HCT116 (cell line): Measurements from ENCODE around the gene UQCRHL.

Source experiments
- EZH2 ChIP-seq: fragments of 200-600 bp; sonication (generic); IDR thresholded peaks from 2 replicates; pipeline ENCODE4 v1.6.1; 2017; ENCODE audit warnings: antibody characterized with exemption, mixed run types
- POLR2A ChIP-seq: IDR thresholded peaks from 2 replicates; pipeline ENCODE4 v1.7.0; 2011; ENCODE audit warnings: borderline replicate concordance; ENCODE audit not compliant: insufficient read depth, insufficient read length; ENCODE audit errors: extremely low read depth
- POLR2AphosphoS5 ChIP-seq: IDR thresholded peaks from 2 replicates; pipeline ENCODE4 v1.6.1; 2011; ENCODE audit warnings: mild to moderate bottlenecking, low read depth, low read length, moderate library complexity
- RAD21 ChIP-seq: IDR thresholded peaks from 2 replicates; pipeline ENCODE4 v1.6.1; 2012; ENCODE audit warnings: low read depth, mild to moderate bottlenecking
- YY1 ChIP-seq: IDR thresholded peaks from 2 replicates; pipeline ENCODE4 v1.6.1; 2011; ENCODE audit warnings: low read length, low read depth, moderate library complexity, mild to moderate bottlenecking; ENCODE audit not compliant: insufficient replicate concordance; ENCODE audit errors: extremely low read depth
- TF ChIP-seq, protein P1 (sequence below), 3 experiments: fragments of 200-600 bp in 1 of 3; sonication (generic) in 1 of 3; IDR thresholded peaks in 2 of 3; conservative IDR thresholded peaks in 1 of 3; 2 replicates each; pipeline ENCODE4 v1.5.1; 2012 to 2017; ENCODE audit warnings: low read depth in 2 of 3, low read length in 2 of 3, antibody characterized with exemption in 1 of 3, borderline replicate concordance in 1 of 3, control low read depth in 1 of 3, mild to moderate bottlenecking in 1 of 3, mixed read lengths in 1 of 3, mixed run types in 1 of 3, moderate library complexity in 1 of 3; ENCODE audit not compliant: insufficient read depth in 1 of 3

DNA sequence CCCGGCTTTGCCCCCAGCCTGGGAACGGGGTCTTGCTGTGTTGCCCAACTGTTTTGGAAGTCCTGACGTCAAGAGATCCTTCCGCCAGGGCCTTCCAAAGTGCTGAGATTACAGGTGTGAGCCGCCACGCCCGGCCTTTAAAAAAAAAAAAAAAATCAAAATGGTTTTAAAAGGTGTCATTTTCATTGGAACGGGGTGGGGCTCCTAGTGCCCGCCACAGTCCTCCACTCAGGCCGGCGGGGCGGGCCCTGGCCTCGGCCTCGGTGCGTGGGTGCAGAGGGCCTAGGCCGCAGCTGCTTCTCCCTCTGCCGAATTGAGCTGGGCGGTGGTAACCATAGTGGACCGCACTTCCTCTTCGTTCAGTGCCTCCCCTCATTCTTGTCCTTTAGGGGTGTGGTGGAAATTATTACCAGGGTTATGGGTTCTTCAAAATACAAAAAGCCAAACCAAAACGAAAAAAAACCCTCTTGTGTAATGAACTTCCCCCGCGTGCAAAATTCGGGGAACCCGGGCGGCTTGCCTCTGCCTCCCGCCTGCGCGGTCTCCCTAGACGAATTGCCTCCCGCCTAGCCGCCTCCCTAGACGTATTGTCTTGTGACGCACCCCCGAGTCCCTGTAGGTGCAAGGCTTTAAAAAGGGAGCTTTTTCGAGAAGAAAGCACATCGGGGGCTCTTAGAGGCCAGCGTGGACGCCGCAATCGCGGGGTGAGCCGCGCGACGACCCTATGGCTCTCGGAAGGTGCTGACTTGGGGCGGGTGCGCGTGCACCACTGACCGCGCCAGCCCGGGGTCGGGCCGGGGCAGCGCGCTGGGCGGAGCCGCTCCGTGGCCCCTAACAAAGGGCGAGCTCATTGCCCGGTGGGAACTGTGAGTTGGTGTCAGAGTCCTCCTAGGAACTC lies 29.6 kb upstream of the UQCRHL start:
- TF ChIP-seq, protein P1, sequence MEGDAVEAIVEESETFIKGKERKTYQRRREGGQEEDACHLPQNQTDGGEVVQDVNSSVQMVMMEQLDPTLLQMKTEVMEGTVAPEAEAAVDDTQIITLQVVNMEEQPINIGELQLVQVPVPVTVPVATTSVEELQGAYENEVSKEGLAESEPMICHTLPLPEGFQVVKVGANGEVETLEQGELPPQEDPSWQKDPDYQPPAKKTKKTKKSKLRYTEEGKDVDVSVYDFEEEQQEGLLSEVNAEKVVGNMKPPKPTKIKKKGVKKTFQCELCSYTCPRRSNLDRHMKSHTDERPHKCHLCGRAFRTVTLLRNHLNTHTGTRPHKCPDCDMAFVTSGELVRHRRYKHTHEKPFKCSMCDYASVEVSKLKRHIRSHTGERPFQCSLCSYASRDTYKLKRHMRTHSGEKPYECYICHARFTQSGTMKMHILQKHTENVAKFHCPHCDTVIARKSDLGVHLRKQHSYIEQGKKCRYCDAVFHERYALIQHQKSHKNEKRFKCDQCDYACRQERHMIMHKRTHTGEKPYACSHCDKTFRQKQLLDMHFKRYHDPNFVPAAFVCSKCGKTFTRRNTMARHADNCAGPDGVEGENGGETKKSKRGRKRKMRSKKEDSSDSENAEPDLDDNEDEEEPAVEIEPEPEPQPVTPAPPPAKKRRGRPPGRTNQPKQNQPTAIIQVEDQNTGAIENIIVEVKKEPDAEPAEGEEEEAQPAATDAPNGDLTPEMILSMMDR (IDR thresholded peaks at IDR 0.05 in 2 of 3, conservative IDR thresholded peaks at IDR 0.05 in 1 of 3; ENCODE audit: borderline replicate concordance in 1 of 3, insufficient read depth in 1 of 3, low read depth in 2 of 3, low read length in 2 of 3) = no peak
- no peak for TF ChIP-seq POLR2AphosphoS5
- no peak for TF ChIP-seq POLR2A
- TF ChIP-seq RAD21 = no peak
- TF ChIP-seq EZH2 = no peak
- no peak for TF ChIP-seq YY1
